HG02840 (cell line): ENCODE measurements around the gene EMC10.
A peak's percentile ranks its signal among the peaks of the same experiment; 100 is the strongest.
"Not testable (repeated sequence)": the region's sequence is repeated elsewhere in the genome, so short reads cannot be mapped to it uniquely, and the experiment has no call there.

Source experiments
- ATAC-seq: cut with Tn5 transposase; IDR thresholded peaks from one replicate; pipeline ENCODE4 v1.9.1; 2021; ENCODE audit warnings: mild to moderate bottlenecking, moderate library complexity, moderate number of reproducible peaks; ENCODE audit not compliant: unreplicated experiment, low FRiP score

Gene EMC10

DNA sequence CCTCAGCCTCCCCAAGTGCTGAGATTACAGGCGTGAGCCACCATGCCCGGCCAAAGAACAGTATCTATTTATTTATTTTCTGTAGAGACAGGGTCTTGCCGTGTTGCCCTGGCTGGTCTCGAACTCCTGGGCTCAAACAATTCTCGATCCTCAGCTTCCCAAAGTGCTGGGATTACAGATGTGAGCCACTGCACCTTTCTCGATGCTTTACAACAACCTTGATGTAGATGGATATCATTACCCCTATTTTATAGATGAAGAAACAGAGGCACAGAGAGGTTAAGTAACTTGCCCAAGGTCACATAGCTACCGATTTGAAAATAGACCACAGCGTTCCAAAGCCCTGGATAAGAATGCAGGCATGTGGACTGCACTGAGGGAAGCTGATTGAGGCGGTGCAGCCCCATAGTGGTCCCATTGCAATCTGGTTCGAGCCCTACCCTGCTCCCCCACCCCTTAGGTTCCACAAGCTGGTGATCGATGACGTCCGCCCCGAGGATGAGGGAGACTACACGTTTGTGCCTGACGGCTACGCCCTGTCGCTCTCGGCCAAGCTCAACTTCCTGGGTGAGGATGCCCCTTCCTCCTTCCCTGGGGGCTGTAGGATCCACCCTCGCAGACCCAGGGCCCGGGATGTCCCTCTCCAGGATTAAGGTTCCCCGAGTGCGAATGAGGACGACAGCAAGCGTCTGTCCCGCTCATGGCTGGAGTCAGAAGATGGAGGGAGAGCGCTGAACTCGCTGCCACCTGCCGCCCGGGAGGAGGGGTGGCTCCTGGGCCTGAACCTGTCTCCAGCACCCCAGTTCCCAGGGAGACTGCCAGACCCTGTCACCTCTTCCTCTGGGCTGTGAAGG lies 25.7 kb upstream of the EMC10 start:
- no peak for ATAC-seq

DNA sequence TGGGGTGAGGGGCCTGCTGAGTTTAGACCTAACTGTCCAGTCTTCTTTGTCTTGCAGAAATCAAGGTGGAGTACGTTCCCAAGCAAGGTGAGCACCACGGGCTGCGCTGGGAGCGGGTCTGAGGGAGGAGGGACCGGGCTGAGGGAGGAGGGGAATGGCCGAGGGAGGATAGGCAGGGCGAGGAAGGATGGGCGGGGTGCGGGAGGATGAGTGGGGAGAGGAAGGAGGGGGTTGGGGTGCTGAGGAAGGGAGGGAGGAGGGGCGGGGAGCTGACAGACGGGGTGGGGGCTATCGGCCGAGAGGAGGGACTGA lies 25.1 kb upstream of the EMC10 start:
- no peak for ATAC-seq

DNA sequence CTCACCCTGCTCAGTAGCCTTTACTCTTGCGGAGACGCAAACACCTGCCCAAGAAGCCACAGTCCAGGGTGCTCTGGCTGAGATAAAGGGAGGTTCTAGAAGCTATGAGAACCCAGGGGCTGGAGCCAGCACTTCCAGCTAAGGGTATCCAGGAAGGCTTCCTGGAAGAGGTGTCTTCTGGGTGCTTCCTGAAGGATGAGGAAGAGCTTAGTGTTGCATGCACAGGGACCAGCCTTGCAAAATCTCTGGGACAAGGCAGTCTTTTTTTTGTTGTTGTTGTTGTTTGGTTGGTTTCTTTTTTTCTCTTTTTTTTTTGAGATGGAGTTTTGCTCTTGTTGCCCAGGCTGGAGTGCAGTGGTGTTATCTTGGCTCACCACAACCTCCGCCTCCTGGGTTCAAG lies 23.1 kb upstream of the EMC10 start:
- ATAC-seq = no peak

DNA sequence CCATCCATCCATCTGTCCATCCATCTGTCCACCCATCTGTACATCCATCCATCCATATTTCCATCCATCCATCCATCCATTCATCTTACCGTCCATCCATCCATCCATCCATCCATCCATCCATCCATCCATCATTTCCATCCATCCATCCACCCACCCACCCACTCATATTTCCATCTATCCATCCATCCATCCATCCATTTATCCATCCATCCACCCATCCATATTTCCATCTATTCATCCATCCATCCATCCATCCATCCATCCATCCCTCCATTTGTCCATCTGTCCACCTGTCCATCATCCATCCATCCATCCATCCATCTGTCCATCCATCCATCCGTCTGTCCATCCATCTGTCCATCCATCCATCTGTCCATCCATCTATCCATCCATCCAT lies 20.3 kb upstream of the EMC10 start:
- ATAC-seq = no peak

DNA sequence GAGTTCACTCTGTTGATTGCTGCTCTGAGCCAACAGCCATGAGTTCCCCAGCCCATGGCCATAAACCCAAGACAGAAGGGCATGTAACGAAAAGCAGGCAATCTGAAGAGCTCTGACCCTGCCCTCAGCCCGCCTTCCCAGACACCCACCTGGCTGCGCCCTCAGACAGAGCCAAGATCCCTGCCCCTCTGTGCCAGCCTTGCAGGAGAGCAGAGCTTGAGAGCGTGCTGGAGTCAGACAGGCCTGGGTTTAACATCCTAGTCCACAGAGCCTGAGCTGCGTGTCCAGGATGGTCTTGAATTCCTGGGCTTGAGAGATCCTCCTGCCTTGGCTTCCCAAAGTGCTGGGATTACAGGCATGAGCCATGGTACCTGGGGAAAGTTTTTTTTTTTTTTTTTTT lies 19.0 kb upstream of the EMC10 start:
- ATAC-seq = no peak

DNA sequence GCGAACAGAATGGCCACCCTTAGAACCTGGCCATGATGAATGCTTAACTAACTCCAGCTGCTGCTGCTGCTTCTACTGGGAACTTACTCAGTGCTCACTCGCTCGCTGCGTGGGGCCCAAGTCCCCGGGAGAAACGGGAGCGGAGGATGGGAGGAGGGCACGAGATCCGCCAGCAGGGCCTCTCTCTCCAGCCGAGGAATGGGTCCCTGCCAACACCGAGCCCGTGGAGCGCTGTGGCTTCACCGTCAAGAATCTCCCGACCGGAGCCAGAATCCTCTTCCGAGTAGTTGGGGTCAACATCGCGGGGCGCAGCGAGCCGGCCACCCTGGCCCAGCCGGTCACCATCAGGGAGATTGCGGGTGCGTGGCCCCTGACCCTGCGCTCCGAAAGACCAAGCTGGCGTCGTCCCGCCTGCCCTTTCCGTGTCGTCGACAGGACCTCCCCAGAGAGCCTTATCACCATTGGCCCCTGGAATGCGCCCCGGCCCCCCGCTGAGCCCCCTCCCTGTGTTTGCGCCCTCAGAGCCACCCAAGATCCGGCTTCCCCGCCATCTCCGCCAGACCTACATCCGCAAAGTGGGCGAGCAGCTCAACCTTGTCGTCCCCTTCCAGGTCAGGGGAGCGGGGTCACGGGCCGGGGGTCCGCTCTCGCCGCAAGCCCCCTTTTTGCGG lies 17.8 kb upstream of the EMC10 start:
- no peak for ATAC-seq

DNA sequence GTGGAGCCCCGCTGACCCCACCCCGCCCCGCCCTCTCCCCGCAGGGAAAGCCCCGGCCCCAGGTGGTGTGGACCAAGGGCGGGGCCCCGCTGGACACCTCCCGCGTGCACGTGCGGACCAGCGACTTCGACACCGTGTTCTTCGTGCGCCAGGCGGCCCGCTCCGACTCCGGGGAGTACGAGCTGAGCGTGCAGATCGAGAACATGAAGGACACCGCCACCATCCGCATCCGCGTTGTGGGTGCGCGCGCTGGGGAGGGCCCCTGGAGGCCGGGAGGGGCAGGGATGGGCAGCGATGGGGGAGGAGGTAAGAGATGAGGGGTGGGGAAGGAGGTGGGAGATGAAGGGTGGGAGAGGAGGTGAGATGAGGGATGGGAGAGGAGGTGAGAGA lies 17.2 kb upstream of the EMC10 start:
- ATAC-seq = no peak

DNA sequence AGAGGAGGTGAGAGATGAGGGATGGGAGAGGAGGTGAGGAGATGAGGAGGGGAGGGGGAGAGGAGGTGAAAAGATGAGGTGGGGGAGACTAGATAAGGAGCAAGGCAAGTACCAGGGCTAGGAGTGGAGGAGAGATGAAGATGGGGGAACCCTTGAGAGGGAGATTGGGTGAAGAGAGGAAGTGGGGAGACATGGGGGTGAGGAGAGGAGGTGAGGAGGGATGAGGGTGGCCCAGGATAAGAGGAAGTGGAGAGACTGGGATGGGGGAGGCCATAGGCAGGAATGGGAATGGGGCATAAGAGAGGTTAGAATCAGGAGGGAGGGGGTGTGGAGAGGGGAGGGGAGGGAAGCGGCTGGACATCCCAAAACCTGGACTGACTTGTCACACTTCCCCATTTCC lies 16.7 kb upstream of the EMC10 start:
- no peak for ATAC-seq

DNA sequence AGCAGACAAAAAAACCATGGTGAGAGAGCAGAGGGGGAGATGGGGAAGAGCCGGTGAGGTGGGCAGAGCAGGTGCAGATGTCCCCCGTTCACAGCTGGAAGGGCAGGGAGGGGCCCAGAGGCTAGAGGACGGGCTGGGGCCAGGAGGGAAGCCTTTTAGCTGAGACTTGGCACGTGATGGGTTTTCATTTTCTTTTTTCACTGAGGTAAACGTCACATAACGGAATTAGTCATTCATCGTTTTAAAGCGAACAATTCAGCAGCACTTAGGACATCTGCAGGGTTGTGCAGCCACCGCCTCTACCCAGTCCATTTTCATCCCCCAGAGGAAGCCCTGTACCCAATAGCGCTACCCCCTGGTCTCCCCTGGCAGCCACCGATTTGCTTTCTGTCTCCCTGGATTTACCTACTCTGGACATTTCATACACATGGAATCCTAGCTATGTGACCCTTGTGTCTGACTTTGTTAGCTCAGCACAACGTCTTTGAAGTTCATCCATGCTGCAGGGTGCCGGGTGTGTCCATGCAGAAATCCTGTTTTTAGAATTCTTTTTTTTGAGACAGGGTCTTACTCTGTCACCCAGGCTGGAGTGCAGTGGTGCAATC lies 16.0 kb upstream of the EMC10 start:
- ATAC-seq = no peak

DNA sequence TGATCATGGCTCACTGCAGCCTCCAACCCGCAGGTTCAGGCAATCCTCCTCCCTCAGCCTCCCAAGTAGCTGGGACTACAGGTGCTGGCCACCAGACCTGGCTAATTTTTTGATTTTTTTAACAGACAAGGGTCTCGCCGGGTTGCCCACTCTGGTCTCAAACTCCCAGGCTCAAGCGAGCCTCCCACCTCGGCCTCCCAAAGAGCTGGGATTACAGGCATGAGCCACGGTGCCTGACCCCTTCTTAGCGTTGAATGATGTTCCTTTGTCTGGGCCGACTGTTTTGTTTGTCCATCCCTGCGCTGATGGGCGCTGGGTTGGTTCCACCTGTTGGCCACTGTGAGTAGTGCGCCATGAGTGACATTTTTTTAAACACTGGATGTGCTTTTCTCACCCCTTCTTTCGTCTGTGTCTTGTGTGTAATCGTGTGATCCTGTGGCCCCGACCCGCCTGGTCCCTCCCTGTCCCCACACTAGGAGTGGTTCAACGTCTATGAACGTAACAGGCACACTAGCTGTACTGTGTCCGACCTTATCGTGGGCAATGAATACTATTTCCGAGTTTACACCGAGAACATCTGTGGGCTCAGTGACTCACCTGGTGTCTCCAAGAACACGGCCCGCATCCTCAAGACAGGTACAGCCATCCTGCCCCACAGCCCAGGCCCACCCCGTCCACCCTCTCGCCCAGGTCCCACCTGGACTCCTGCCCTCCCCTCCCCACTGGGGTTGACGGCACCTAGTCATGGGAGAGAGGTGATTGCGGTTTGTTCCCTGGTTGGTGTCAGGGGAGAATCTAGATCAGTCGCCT lies 15.0 kb upstream of the EMC10 start:
- ATAC-seq = no peak

DNA sequence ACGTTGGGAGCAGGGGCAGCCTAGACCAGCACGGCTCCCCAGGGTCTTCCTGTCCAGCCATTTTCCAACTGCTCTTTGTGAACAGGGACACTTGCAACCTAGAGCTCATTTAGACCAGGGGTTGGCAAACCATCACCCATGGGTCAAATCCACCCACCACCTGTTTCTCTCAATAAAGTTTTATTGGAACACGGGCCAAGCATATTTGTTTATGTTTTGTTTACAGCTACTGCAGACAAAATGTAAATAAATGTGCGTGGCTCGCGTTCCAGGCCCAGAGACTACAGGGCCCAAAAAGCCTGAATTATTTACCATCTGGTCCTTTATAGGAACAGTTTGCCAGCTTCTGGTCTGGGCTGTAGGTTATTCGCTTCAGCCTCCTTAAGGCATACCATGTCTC lies 13.3 kb upstream of the EMC10 start:
- no peak for ATAC-seq

DNA sequence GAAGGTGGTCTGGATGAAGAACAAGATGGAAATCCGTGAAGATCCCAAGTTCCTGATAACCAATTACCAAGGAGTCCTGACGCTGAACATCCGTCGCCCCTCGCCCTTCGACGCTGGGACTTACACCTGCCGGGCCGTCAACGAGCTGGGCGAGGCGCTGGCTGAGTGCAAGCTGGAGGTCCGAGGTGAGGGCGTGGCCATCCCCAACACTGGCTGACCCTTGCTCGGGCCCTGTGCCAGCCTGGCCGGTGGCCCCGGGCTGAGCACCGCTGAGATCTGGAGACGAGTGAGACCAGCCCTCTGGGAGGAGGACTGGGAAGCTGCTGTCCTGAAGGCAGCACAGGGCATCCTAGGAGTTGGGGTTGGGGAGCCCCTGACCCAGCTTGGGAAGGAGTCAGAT lies 12.0 kb upstream of the EMC10 start:
- no peak for ATAC-seq

DNA sequence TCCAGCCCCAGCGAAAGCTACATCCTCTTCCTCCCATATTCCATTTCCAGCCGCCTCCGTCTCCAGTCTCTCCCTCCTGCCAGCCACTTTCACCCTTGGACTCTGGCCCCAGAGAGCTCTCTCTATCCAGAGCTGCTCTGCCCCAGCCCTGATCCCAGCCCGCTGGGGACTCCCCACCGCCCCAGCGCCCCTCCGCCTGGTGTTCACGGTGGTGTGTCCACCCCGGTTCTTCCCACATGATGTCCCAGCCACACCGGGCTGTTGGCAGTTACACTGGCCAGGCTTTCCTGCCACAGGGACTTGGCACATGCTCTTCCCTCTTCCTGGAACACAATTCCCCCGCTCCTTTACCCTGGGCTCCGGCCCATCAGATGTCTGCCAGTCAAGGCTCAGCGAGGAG lies 11.3 kb upstream of the EMC10 start:
- ATAC-seq = no peak

DNA sequence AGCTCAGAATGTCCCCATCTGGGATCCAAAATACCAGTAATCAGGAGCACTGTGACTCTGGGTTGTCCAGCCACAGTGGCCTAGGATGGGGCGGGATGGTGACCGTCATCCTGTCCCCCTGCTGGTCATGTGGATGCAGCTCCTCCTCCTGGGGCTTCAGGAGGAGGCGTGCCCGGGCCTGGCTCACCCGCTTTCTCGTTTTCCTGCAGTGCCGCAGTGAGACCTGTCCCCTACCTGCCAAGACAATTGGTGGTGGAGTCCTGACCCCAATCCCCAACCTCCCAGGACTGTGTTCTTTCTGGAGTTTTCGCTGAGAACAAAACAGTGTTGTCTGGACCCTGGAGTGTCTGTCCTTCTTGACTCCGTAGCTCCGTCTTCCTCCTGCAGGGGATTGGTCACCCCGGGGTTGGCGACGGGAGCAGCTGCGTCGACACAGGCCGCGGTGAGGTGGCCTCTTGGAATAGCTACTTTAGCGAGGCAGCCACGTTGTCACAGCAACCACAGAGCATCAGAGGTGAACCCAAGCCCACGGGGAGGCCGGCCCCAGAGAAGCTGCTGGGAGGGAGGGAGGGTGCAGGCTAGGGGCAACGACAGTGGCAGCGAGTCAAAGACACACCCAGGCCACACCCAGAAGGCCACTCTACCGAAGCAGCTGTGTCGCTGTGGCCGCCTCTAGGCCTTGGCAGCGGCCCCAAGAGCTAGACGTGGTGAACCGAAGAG lies 10.2 kb upstream of the EMC10 start:
- no peak for ATAC-seq

DNA sequence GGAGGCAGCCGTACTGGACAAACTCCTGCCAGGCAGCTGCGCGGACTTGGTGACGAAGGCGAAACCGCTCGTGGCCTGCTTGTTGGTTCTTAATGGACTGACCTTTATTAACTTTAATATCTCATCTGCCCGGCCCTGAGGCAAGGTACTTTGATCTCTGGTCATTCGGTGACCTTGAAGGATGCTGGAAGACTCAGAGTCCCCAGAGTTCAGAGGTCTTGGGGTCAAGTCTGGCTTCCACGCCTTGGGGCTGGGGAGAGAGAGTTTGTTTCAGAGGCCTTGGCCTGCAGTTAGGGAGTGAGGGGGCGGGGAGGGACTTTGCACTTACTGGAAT lies 9.6 kb upstream of the EMC10 start:
- ATAC-seq = no peak

DNA sequence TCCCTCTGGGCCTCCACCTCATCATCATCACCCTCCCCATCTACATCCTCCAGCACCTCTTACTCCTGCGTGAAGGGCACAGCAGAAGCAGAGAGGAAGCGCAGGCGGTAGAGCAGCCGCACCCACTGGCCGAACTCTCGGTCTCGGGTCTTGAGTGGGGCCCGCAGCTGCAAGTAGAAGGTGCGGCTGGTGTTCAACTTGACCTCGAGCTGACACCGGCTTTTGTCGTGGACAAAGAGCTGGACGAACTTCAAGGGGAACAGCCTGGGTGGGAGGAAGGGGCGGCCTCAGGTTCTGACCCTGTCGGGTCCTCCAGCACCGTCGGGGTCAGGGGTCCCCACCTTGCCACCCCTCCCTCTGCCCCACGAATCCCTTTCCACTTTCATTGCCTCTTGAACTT lies 8.7 kb upstream of the EMC10 start:
- no peak for ATAC-seq

DNA sequence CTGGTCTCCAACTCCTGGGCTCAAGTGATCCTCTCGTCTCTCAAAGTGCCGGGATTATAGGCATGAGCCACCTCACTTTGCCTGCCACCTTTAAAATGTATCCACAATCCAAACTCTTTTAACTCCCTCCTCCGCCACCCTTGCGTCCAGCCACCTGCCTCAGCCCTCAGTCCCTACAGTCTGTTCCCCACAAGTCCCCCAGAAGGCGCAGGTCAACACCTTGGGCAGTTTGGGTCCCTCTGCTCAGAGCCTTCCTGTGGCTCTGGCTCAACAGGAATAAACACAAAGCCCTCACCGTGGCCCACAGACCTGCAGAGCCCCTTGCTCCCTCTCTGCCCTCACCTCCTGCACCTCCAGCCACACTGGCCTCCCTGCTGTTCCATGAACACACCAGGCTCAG lies 7.5 kb upstream of the EMC10 start:
- no peak for ATAC-seq

DNA sequence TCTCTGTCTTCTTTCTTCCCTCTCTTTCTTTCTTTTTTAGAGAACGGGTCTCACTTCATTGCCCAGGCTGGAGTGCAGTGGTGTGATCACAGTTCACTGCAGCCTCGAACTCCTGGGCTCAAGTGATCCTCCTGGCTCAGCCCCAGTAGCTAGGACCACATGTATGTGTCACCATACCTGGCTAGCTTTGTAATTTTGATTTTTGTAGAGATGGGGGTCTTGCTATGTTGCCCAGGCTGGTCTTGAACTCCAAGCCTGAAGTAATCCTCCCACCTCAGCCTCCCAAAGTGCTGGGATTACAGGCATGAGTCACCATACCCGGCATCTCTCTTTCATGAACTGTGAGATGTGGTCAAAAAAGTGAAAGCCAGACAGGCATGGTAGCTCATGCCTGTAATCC lies 3.0 kb upstream of the EMC10 start:
- not testable (repeated sequence) for ATAC-seq

DNA sequence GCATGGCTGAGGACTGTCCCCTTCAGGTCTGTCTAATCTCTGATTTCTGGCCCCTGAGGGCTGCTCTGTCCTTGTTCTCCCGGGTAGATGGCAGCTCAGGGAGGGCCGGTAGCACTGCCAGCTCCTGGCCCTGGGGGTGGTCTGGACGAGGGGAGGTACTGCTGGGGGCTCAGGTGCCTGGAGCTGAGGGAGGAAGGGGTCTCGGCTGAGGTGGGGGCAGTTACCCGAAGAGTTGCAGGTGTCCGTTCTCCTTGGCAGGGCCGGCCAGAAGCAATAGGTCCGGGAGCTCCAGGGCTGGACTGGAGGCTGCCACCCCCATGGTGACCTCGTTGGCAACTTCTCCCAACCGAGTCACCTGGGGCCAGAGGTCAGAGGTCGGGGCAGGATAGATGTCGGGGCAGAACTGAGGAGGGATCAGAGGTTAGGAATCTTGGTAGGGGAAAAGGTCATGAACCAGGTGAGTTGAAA lies 1.2 kb upstream of the EMC10 start:
- ATAC-seq = no peak

DNA sequence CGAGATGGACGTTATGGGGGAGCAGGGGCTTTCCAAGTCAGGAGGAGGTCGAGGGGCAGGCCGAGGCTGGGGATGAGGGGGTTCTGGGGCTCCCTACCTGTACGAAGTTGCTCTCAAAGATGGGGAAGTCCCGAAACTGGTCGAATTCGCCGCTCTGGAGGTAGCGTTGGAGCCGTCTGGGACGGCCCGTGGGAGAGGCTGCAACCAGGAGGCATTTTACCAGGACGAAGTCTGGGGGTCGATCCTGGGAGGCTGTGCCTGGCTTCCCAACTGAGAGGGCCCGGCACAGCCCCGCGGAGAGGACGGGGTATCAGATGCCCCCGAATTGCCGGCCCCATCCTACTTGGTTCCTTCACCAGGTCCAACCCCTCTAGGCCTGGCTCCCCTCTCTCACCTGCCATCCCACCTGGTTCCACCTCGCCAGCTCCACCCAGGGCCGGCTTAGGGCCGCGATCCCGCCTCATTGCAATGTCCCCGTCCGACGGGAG lies 527 bp upstream of the EMC10 start:
- ATAC-seq = peak; percentile 10

DNA sequence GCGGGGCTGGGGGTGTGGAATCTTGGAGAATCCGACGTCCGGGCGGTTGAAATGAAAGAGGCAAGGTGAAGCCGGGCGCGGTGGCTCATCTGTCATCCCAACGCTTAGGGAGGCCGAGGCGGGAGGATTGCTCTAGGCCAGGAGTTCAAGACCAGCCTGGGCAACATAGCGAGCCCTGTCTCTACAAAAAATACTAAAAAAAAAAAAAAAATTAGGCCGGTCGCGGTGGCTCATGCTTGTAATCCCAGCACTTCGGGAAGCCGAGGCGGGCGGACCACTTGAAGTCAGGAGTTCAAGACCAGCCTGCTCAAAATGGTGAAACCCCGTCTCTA lies 566 bp downstream of the EMC10 start:
- no peak for ATAC-seq
